GM20000 (cell line): ENCODE data around the gene REXO5.

Experiments used
- DNase-seq: peaks from one replicate; pipeline ENCODE4 v3.0.0; 2012; ENCODE audit warnings: low spot score
- CTCF ChIP-seq: IDR thresholded peaks from 2 replicates; pipeline ENCODE4 v1.5.1; 2012; ENCODE audit warnings: mild to moderate bottlenecking, control low read depth; ENCODE audit errors: extremely low read depth, missing control alignments

Gene REXO5

GRCh38 chr16:20899071-20899470, 92.7 kb downstream of the REXO5 start:
- TF ChIP-seq CTCF = no peak
- no peak for DNase-seq
